Right forelimb (tissue), 1 donor: ENCODE data around the gene GPR6.

Experiments
- DNase-seq: peaks from one replicate; pipeline ENCODE4 v3.0.0-alpha.2; 2018

GPR6 gene

DNA sequence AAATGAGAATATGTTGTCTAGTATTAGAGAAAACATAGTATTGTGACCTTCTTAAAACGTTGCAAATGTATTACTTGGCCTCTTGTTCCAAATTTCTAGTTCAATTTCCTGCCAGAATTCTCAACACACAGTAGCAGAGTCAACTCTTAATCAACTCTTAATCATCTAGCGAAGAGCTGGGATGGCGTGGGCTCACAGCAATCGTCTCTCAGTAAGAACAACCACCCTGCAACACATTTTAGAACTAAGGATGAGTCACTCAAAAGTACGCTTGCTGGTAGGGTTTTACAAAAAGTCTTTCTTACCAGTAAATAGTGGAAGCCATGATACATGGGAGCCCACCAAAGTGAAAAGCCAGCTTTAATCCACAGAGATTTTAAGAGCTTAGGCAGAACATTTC, 24.6 kb downstream of the GPR6 start:
- DNase-seq = no peak

DNA sequence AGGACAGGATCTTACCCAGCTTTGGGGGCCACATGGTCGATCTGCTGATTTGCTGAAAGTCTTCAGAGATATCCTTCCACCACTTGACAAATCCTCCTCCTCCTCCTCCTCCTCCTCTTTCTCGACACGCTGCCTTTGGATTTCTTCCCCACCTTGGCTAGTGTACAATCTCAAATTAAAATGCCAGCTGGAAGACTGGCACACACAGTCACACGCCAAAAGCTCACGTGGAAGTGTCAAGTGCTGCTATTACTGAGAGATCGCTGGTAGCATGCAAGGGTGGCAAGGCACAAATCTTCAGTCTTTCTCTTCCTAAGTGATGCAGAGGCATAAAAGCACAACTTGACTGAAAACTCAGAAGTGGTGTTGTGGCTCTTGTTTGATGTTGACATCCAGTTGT, 35.3 kb downstream of the GPR6 start:
- DNase-seq = no peak

DNA sequence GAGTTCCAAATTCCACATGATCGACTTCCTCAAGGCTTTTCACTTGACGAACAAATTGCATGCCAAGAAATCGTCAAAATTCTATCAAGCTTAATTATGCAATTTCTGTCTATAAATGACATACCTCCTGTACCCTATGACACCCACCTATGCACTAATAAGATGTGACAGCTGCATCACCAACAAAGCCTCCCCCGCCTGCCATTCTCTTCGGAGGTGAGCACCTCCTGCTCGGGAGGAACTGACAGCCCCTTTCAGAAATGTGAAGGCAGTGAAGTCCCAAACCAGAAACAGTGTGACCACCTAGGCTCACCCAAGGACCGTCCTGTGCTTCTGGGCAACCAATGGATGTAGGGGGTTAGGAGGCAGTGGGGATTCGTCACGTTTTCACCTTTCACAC, 37.1 kb downstream of the GPR6 start:
- no peak for DNase-seq

DNA sequence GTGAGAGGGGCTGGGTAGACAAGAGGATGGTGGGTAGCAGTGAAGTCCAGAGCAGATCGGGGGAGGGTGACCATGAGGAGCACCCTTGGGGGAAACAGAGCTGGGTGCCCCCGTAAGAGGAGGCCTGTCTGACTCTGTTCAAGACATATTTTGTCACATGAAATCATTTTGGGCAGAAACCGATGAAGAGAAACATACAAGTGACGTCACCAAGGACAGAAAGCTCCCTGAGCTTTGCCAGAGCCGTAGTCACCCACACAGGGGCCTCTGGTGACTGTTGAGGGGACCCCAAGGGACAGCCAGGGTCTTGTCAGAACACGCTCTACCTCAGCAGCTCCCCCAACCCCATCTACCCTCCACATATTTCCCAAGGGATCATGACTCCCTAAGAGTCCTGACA, 39.2 kb downstream of the GPR6 start:
- DNase-seq = no peak

DNA sequence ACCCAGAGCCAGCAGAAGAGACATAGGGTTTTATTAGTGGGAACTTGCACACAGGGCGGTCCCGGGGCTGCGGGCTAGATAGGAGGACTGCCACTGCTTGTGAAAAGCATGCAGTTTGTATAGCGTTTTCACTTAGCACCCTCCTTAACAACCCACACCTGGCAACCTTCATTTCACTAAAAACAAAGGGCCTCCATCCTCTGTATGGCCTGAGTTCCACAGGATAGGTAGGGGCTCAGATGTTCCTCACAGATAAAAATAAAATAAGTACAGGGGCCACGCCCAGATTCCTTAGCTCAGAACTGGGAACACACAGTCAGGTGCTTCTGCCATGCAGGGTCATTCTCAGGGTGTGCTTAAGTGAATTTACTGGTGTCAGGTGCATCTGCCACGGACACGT, 39.8 kb downstream of the GPR6 start:
- no peak for DNase-seq

DNA sequence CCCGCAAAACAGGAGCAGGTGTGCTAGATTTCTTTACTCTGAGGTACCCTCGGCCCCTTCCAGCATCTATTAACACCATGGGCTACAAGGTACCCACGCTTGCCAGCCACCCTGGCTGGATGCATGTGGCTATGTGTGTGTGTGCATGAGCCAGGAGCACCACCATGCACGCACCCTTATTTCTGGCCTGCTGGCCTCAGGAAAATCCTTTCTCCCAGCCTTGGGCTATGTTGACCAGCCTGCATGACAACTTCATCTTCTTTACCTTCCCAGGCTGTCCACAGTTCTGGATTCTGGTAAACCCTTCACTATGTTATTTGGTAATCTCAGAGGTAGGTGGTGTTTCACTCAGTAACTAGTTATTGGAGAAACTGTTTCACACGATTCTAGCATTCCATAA, 40.4 kb downstream of the GPR6 start:
- no peak for DNase-seq

DNA sequence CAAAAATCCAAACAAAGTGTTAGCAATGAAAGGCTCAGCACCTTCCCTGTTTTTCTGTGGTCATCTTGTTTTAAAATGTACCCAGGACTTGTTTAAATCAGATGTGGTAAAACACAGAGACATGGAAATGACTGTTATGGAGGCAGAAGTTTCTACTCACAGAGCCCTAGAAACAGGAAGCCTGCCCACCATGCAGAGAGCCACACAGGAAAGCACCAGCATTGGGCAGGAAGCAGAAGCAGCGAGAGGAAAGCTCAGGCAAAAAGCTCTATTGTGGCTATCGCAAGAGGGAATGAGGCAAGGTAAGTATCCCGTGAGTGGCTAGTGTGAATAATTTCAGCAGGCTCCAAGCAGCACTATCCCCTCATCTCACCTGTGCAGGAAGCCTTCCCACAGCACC, 42.8 kb downstream of the GPR6 start:
- DNase-seq = no peak

DNA sequence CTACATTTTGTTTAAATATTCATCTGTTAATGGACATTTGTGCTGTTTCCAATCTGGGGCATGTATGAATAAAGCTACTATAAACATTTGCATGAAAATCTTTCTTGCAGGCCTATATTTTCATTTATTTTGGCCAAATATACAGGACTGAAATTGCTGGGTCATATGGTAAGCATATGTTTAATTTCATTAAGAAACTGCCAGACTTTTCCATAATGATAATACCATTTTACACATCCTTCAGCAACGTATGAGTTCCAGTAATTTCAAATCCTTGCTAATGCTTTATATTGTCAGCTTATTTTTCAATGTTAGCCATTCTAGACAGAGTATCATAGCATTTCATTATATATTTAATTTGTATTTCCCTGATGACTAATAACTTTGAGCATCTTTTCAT, 51.0 kb downstream of the GPR6 start:
- no peak for DNase-seq
